ES-I3 (cell line): ENCODE data around the gene CNP.
"Not testable (repeated sequence)": the region's sequence is repeated elsewhere in the genome, so short reads cannot be mapped to it uniquely, and the experiment has no call there.

Source experiments
- H3K36me3 ChIP-seq: 2 replicates; pipeline ENCODE4 v1.6.1; 2013; ENCODE audit warnings: mild to moderate bottlenecking, low read length, control low read depth, moderate library complexity; ENCODE audit not compliant: insufficient read depth
- H3K4me1 ChIP-seq: 2 replicates; pipeline ENCODE4 v1.6.1; 2013; ENCODE audit warnings: mild to moderate bottlenecking, control low read depth, low read length; ENCODE audit not compliant: insufficient read depth
- H3K9ac ChIP-seq: 2 replicates; pipeline ENCODE4 v1.6.1; 2013; ENCODE audit warnings: low read depth, mild to moderate bottlenecking, low read length, moderate library complexity
- H3K9me3 ChIP-seq: 2 replicates; pipeline ENCODE4 v1.6.1; 2013; ENCODE audit warnings: mild to moderate bottlenecking, low read length, moderate library complexity; ENCODE audit not compliant: control insufficient read depth, insufficient read depth

The CNP gene

GRCh38 chr17:41998497-41998896 lies 31.9 kb downstream of the CNP start:
- Histone ChIP-seq H3K4me1 (peaks cover 11% of the 10 kb centered on the region; the same call in 1 of the 2 replicates), H3K9ac (no peak overlapping the region), H3K36me3 (peaks cover 46% of the 10 kb centered on the region), H3K9me3 (no peaks in the 10 kb centered on the region)

DNA sequence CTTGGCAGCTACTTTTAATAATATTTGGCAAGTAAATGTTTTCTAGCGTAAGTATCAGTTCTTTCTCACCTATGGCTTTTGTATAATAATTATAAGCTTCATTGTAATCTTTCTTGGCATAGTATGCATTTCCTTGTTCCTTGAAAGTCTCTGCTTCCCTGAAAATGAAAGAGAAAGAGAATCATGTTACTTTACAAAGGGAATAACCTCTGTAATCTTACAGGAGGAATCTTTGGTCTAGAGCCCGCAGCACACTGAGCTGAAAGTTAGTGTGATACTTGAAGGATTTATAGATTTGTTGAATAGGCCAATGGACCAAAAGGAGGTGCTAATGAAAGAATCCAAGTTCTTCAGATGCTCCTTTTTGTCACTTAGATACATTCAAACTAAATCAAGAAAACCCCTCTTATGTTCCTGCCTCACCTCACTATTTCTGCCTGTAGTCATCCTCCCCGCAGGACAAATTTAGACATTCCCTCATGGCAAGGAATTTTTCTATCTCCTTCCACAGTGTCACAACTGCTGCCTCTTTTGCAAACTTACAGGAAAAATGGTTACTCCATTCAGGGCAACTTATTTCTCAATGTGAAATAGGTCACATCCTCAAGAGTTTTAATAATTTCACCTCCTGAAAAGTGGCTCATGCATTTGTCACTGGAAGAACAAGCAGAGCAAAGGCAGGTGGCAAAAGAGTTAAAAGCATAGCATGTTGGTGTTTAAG lies 34.0 kb downstream of the CNP start:
- Histone ChIP-seq H3K36me3 (peaks cover 43% of the 10 kb centered on the region), H3K9ac (no peak overlapping the region), H3K9me3 (no peaks in the 10 kb centered on the region), H3K4me1 (peaks cover 18% of the 10 kb centered on the region; the same call in 1 of the 2 replicates)

DNA sequence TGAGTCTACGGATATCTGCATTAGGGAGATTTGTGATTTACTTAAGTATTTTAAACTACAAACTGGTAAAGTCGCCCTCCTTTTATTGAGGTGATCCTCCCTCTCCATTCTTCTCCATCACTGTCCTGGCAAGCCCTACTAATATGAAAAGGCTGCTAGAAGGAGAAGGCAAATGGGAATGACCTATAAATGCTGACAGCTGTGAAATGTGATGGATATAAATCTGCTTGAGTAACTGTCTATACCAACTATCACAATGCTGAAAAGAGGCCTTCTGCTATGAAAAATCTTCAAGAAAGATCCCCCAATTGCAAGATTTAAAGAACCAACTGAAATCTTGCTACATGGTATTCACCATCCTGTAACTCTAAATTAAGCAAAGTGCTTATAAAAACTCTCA lies 35.1 kb downstream of the CNP start:
- no peak overlapping the region for H3K9ac ChIP-seq
- peaks cover 18% of the 10 kb centered on the region; the same call in 1 of the 2 replicates for H3K4me1 ChIP-seq
- H3K9me3 ChIP-seq: no peaks in the 10 kb centered on the region
- peaks cover 31% of the 10 kb centered on the region for H3K36me3 ChIP-seq

DNA sequence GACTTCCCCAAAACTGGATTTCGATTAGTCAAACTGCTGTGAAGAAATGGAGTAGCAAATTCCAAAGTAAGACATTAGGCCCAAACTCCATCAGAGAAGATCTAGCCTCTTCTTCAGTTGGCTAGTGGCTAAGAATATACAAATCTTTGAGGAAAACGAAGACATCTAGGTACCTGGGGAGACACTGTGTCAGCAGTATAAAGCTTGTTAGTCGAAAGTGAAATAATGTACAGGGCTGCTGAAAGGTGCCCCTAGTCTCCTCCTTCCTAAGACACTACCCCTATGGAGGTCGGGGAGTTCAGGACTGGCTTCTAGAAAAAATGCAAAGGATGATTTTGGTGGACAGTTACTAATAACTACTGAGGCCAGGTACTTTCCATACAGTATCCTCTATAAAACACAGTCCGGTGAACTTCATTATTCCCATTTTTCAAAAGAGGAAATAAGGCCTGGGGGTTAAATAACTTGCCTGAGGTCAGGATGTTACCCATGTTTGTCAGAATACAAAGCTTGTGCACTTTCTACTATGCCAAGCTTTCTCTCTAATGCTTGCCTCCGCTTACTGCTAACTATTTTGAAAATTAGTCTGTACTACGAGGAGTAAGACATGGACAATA lies 35.7 kb downstream of the CNP start:
- Histone ChIP-seq H3K9ac (no peak overlapping the region), H3K9me3 (no peaks in the 10 kb centered on the region), H3K4me1 (peaks cover 18% of the 10 kb centered on the region; the same call in 1 of the 2 replicates), H3K36me3 (peaks cover 26% of the 10 kb centered on the region)

GRCh38 chr17:42002792-42003301 lies 36.3 kb downstream of the CNP start:
- peaks cover 22% of the 10 kb centered on the region for H3K36me3 ChIP-seq
- H3K9ac ChIP-seq: no peak overlapping the region
- no peaks in the 10 kb centered on the region for H3K9me3 ChIP-seq
- H3K4me1 ChIP-seq: peaks cover 18% of the 10 kb centered on the region; the same call in 1 of the 2 replicates

- peaks cover 18% of the 10 kb centered on the region; the same call in 1 of the 2 replicates for H3K4me1 ChIP-seq
- peaks cover 16% of the 10 kb centered on the region for H3K36me3 ChIP-seq
- H3K9me3 ChIP-seq: no peaks in the 10 kb centered on the region
- no peak overlapping the region for H3K9ac ChIP-seq
Observed at GRCh38 chr17:42005166-42005565, 38.6 kb downstream of the CNP start.

DNA sequence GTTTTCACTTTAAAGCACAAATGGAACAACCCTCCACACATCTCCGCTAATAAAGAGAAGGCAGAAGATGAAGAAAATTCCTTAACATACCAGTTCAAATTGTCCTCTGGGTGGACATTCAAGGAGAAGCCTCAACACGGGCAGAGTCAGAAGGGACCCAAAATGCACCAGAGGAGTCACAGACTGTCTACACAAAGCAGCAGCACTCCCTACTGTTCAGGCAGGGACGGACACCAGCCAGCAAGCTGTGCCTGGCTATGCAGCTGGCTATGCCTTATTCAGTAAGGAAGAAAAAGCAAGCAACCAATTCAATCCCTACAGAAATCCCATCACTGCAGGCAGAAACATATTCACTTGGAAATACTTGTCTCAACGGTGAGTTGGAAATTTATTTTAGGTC lies 42.6 kb downstream of the CNP start:
- Histone ChIP-seq H3K4me1 (peaks cover 27% of the 10 kb centered on the region), H3K9ac (no peak overlapping the region), H3K36me3 (no peaks in the 10 kb centered on the region), H3K9me3 (no peaks in the 10 kb centered on the region)

GRCh38 chr17:42010266-42010680 lies 43.7 kb downstream of the CNP start:
- not testable (repeated sequence) for H3K9me3 ChIP-seq, H3K9ac ChIP-seq, H3K36me3 ChIP-seq
- H3K4me1 ChIP-seq: peaks cover 25% of the 10 kb centered on the region

DNA sequence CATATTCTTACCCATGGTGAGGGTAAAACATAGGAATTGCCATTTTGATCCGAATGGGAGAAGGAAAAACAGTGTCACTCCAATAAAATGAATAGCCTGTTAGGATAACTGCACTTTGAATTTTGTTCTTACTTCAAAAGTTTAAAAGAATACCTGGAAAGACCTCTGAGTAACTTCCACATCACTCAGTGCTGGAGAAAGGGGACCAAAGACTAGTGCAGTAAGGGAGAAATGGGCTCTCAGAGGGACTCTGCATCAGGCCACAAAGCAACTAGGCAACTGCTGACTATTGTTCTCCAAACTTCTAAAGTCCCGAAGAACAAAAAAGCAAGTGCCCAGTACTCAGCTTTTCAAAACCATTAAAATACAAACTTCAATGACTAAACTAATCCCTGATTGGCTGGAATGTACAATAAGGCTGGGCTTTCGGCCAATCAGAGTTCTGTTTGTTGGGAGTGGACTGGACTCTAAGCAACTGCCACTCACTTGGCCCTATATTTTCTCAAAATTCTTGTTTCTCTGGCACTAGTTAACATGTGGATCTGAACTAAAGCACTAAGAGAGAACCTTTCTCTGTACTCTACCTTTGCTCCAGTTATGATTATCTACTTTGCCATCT lies 44.4 kb downstream of the CNP start:
- Histone ChIP-seq H3K9me3 (no peaks in the 10 kb centered on the region), H3K4me1 (peaks cover 25% of the 10 kb centered on the region), H3K36me3 (no peaks in the 10 kb centered on the region), H3K9ac (no peak overlapping the region)

DNA sequence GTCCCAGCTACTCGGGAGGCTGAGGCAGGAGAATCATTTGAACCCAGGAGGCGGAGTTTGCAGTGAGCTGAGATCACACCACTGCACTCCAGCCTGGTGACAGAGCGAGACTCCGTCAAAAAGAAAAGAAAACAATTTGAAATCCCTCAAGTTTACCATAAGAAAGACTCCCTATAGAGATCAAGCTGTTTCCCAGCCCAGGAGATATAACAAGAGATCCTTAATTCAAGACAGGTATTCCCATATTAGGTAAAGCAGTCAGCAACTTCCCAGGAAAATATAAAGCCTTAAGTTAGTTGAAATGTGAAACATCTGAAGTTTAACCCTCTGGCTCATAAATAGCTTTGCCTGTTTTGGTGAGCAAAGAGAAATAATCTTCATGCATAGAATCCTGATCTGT lies 45.8 kb downstream of the CNP start:
- H3K9ac ChIP-seq, H3K36me3 ChIP-seq, H3K9me3 ChIP-seq: not testable (repeated sequence)
- H3K4me1 ChIP-seq: peaks cover 25% of the 10 kb centered on the region

DNA sequence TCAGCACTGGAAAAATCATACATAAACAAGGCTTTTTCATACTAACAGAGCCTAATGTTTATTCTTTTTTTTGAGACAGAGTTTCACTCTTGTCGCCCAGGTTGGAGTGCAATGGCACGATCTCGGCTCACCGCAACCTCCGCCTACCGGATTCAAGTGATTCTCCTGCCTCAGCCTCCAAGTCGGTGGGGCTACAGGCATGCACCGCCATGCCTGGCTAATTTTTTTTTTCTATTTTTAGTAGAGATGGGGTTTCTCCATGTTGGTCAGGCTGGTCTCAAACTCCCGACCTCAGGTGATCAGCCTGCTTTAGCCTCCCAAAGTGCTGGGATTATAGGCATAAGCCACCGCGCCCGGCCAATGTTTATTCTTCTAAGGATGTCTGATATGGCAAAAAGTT lies 47.1 kb downstream of the CNP start:
- not testable (repeated sequence) for H3K9ac ChIP-seq, H3K36me3 ChIP-seq, H3K9me3 ChIP-seq
- peaks cover 25% of the 10 kb centered on the region for H3K4me1 ChIP-seq

- Histone ChIP-seq H3K9ac (peak overlapping the region; percentile 93), H3K36me3 (peaks cover under 1% of the 10 kb centered on the region; the same call in 1 of the 2 replicates), H3K4me1 (peaks cover 18% of the 10 kb centered on the region), H3K9me3 (no peaks in the 10 kb centered on the region)
Observed at GRCh38 chr17:42016411-42016831, 49.8 kb downstream of the CNP start.

- Histone ChIP-seq H3K4me1 (peaks cover 12% of the 10 kb centered on the region), H3K9ac (peak within 1 kb of the TSS; percentile 93), H3K36me3 (peaks cover 4% of the 10 kb centered on the region), H3K9me3 (no peaks in the 10 kb centered on the region)
Observed at GRCh38 chr17:42016941-42017865, 50.6 kb downstream of the CNP start, which contains the start of gene DNAJC7. TSS of gene DNAJC7 (minus strand) at chr17:42017439. CDS start at chr17:42017416, 23 bp downstream.

- Histone ChIP-seq H3K36me3 (peaks cover 4% of the 10 kb centered on the region), H3K9ac (peak overlapping the region; percentile 93), H3K4me1 (peaks cover 12% of the 10 kb centered on the region), H3K9me3 (no peaks in the 10 kb centered on the region)
Observed at GRCh38 chr17:42017866-42018200, 51.2 kb downstream of the CNP start.
